Type B pancreatic cell (in vitro differentiated cells): ENCODE measurements around the gene ARL4D. TPM values are rescaled to one million over a fixed set of nuclear protein-coding genes. Genes with fewer than 3 reads are reported as not detected.

ENCODE experiments used
- DNase-seq: peaks from one replicate; pipeline ENCODE4 v3.0.0; 2021; ENCODE audit warnings: mixed read lengths; ENCODE audit not compliant: unreplicated experiment; ENCODE audit errors: extremely low spot score
- H3K27ac Mint-ChIP-seq: 2 replicates; pipeline ENCODE4 v1.8.0; 2021; ENCODE audit warnings: mild to moderate bottlenecking, mixed read lengths
- H3K27me3 Mint-ChIP-seq: 2 replicates; pipeline ENCODE4 v1.8.0; 2021; ENCODE audit warnings: mixed read lengths
- H3K36me3 Mint-ChIP-seq: 2 replicates; pipeline ENCODE4 v1.8.0; 2021; ENCODE audit warnings: mixed read lengths
- H3K4me1 Mint-ChIP-seq: one replicate; pipeline ENCODE4 v1.8.0; 2021; ENCODE audit warnings: mixed read lengths; ENCODE audit not compliant: unreplicated experiment
- H3K4me3 Mint-ChIP-seq: 2 replicates; pipeline ENCODE4 v1.8.0; 2021; ENCODE audit warnings: mild to moderate bottlenecking, mixed read lengths
- H3K9me3 Mint-ChIP-seq: 2 replicates; pipeline ENCODE4 v1.8.0; 2021; ENCODE audit warnings: mixed read lengths
- CTCF ChIP-seq: fragments of 200-600 bp; sonication (generic); conservative IDR thresholded peaks from 2 replicates; pipeline ENCODE4 v1.5.0; 2021; ENCODE audit warnings: antibody characterized with exemption, mild to moderate bottlenecking
- total RNA-seq: library from RNA; stranded (reverse); gene quantifications from 2 replicates; pipeline ENCODE4 v1.2.1, GENCODE V29; 2021; ENCODE audit warnings: low replicate concordance

Gene ARL4D
- total RNA-seq, 1 donor from 2014 or later, result 8.3 TPM

DNA sequence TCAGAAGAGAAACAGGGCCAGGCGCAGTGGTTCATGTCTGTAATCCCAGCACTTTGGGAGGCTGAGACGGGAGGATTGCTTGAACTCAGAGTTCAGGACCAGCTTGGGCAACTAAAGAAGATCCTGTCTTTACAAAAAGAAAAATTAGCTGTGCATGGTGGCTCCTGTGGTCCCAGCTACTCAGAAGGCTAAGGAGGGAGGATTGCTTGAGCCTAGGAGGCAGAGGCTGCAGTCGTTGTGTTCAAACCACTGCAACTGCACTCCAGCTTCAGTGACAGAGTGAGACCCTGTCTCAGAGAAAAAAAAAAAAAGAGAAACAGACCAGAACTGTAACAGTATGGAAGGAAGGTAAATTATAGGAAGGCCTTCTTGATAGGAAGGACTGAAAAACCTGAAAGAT lies 10.3 kb downstream of the ARL4D start:
- H3K9me3 Mint-ChIP-seq, result no peaks in the 10 kb centered on the region
- peaks cover under 1% of the 10 kb centered on the region for H3K27me3 Mint-ChIP-seq
- no peaks in the 10 kb centered on the region for H3K36me3 Mint-ChIP-seq
- no peak overlapping the region for H3K27ac Mint-ChIP-seq
- H3K4me1 Mint-ChIP-seq, result peaks cover 10% of the 10 kb centered on the region
- H3K4me3 Mint-ChIP-seq, result no peak overlapping the region
- no peak for TF ChIP-seq CTCF
- no peak for DNase-seq

GRCh38 chr17:43410557-43411368 lies 12.0 kb downstream of the ARL4D start:
- no peaks in the 10 kb centered on the region for H3K9me3 Mint-ChIP-seq
- H3K36me3 Mint-ChIP-seq, result no peaks in the 10 kb centered on the region
- no peak overlapping the region for H3K4me3 Mint-ChIP-seq
- H3K27ac Mint-ChIP-seq, result no peak overlapping the region
- TF ChIP-seq CTCF, result no peak
- H3K27me3 Mint-ChIP-seq, result peaks cover 7% of the 10 kb centered on the region
- H3K4me1 Mint-ChIP-seq, result peaks cover 10% of the 10 kb centered on the region
- no peak for DNase-seq

- no peak for DNase-seq
- TF ChIP-seq CTCF, result no peak
- peaks cover 9% of the 10 kb centered on the region for H3K27me3 Mint-ChIP-seq
- no peaks in the 10 kb centered on the region for H3K9me3 Mint-ChIP-seq
- H3K4me1 Mint-ChIP-seq, result peaks cover 10% of the 10 kb centered on the region
- no peak overlapping the region for H3K27ac Mint-ChIP-seq
- H3K36me3 Mint-ChIP-seq, result no peaks in the 10 kb centered on the region
- H3K4me3 Mint-ChIP-seq, result no peak overlapping the region
These were observed 12.5 kb downstream of the ARL4D start for GRCh38 chr17:43411369-43411677.

GRCh38 chr17:43411749-43412148 lies 13.0 kb downstream of the ARL4D start:
- Mint-ChIP-seq H3K36me3 (no peaks in the 10 kb centered on the region), H3K4me3 (no peak overlapping the region), H3K4me1 (peaks cover 10% of the 10 kb centered on the region), H3K27me3 (peaks cover 14% of the 10 kb centered on the region), H3K9me3 (no peaks in the 10 kb centered on the region), H3K27ac (no peak overlapping the region)
- no peak for TF ChIP-seq CTCF
- DNase-seq, result no peak

GRCh38 chr17:43412166-43412565 lies 13.4 kb downstream of the ARL4D start:
- peaks cover 10% of the 10 kb centered on the region for H3K4me1 Mint-ChIP-seq
- no peaks in the 10 kb centered on the region for H3K9me3 Mint-ChIP-seq
- H3K27me3 Mint-ChIP-seq, result peaks cover 18% of the 10 kb centered on the region
- H3K27ac Mint-ChIP-seq, result no peak overlapping the region
- H3K4me3 Mint-ChIP-seq, result no peak overlapping the region
- no peak for DNase-seq
- no peaks in the 10 kb centered on the region for H3K36me3 Mint-ChIP-seq
- no peak for TF ChIP-seq CTCF
